ENCODE data around the gene PROK2. TPM values are rescaled to one million over a fixed set of nuclear protein-coding genes. Genes with fewer than 3 reads are reported as not detected.

The PROK2 gene
- total RNA-seq, 2 experiments from 2014 or later, result 0.23 to 0.24 TPM

DNA sequence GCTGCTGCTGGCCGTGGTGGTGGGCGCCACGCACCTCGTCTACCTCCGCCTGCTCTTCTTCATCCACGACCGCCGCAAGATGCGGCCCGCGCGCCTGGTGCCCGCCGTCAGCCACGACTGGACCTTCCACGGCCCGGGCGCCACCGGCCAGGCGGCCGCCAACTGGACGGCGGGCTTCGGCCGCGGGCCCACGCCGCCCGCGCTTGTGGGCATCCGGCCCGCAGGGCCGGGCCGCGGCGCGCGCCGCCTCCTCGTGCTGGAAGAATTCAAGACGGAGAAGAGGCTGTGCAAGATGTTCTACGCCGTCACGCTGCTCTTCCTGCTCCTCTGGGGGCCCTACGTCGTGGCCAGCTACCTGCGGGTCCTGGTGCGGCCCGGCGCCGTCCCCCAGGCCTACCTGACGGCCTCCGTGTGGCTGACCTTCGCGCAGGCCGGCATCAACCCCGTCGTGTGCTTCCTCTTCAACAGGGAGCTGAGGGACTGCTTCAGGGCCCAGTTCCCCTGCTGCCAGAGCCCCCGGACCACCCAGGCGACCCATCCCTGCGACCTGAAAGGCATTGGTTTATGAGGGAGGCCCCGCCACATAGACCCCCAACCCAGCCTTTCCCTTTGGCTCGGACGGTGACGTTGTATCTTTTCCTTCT, 30.2 kb downstream of the PROK2 start:
- CTCF ChIA-PET, result no interaction called here
- no peak overlapping the region for H3K27ac Mint-ChIP-seq
- DNase-seq, result no peak

DNA sequence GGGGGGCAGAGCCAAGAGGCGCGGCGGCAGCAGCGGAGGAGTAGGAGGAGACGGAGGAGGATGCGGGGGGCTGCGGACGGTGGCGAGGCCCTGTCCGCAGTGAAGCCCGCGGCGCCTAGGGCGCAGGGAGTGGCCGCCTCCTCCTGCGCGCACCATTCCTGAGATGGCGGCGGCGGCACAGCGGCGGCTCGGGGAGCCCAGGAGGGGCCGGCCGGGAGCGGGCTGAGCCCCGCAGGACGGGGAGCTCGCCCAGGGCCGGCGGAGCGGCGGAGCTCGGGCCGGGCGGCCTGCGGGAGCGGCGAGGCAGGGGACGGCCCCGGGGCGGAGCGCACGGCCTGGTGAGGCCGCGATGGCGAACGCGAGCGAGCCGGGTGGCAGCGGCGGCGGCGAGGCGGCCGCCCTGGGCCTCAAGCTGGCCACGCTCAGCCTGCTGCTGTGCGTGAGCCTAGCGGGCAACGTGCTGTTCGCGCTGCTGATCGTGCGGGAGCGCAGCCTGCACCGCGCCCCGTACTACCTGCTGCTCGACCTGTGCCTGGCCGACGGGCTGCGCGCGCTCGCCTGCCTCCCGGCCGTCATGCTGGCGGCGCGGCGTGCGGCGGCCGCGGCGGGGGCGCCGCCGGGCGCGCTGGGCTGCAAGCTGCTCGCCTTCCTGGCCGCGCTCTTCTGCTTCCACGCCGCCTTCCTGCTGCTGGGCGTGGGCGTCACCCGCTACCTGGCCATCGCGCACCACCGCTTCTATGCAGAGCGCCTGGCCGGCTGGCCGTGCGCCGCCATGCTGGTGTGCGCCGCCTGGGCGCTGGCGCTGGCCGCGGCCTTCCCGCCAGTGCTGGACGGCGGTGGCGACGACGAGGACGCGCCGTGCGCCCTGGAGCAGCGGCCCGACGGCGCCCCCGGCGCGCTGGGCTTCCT, 31.0 kb downstream of the PROK2 start, which contains the start of gene GPR27:
TSS of gene GPR27 (plus strand) at position 155 of the 909 bp plus-strand sequence. CDS start at position 350, 195 bp downstream.
- Mint-ChIP-seq H3K4me3 (peak within 1 kb of the TSS; percentile 45), H3K27me3 (ENCODE audit: low read depth) (peaks cover 52% of the 10 kb centered on the region), H3K36me3 (ENCODE audit: low read depth) (no peaks in the 10 kb centered on the region), H3K4me1 (ENCODE audit: low read depth) (no peaks in the 10 kb centered on the region), H3K27ac (no peak within 1 kb of the TSS), H3K9me3 (ENCODE audit: insufficient read depth) (no peaks in the 10 kb centered on the region)
- DNase-seq (no peak), ATAC-seq (peak; percentile 62)
- POLR2A ChIA-PET, result no interaction called here
- CTCF ChIA-PET, result no interaction called here

More for the DNA sequence above, 30.2 kb downstream of the PROK2 start:
- Mint-ChIP-seq H3K27me3 (ENCODE audit: low read depth) (peaks cover 54% of the 10 kb centered on the region), H3K9me3 (ENCODE audit: insufficient read depth) (no peaks in the 10 kb centered on the region), H3K4me3 (peak overlapping the region; percentile 51), H3K4me1 (ENCODE audit: low read depth) (no peaks in the 10 kb centered on the region), H3K36me3 (ENCODE audit: low read depth) (no peaks in the 10 kb centered on the region)
- POLR2A ChIA-PET, result no interaction called here
- ATAC-seq, result no peak

DNA sequence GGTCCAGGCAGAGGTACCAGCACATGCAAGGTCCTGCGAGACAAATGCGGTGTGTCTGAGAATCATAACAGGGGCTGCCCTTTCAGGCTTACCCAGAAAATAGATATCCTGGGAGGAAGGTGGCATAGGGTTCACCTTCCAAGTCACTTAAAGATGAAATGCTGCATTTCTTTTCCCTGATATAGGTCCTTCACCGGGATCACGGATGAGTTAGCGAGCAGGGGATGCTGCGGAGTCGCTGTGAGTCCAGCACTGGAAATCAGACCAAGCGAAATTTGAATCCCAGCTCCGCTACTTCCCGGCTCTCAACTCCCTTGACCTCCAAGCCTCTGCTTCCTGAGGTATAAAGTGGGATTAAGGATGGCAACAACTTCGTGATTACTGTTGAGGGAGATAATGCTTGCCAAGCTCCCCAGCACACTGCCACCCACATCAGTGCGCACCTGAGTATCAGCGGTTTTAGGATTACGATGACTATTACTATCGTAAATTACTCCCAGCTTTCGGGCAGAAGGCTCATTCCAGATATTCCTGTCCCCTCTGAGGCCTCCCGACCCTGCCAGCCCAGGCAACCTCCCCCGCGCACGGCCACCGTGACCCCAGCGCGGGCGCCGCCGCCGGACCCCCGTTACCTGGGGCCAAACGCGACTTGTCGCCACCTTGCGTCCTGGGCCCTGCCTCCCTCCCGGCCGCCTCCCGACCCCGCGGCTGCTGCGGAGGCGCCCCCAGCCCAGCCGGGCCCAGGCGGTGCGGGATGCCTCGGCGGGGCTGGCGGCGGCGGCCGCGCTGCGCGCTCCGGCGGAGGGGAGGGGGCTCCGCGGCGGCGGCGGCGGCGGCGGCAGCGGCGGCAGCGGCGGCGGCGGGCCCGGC, 31.9 kb downstream of the PROK2 start:
- no peaks in the 10 kb centered on the region for H3K4me1 Mint-ChIP-seq (ENCODE audit: low read depth)
- no peaks in the 10 kb centered on the region for H3K9me3 Mint-ChIP-seq (ENCODE audit: insufficient read depth)
- peak overlapping the region; percentile 45 for H3K4me3 Mint-ChIP-seq
- no peak for DNase-seq
- POLR2A ChIA-PET, result no interaction called here
- ATAC-seq, result peak; percentile 27
- no peaks in the 10 kb centered on the region for H3K36me3 Mint-ChIP-seq (ENCODE audit: low read depth)
- CTCF ChIA-PET, result interaction anchor here (0.8 kb wide), 1 partner anchor 23 kb away, joined by 3 read pairs; no protein-coding TSS in a partner anchor
- H3K27me3 Mint-ChIP-seq (ENCODE audit: low read depth), result peaks cover 57% of the 10 kb centered on the region
- no peak overlapping the region for H3K27ac Mint-ChIP-seq

DNA sequence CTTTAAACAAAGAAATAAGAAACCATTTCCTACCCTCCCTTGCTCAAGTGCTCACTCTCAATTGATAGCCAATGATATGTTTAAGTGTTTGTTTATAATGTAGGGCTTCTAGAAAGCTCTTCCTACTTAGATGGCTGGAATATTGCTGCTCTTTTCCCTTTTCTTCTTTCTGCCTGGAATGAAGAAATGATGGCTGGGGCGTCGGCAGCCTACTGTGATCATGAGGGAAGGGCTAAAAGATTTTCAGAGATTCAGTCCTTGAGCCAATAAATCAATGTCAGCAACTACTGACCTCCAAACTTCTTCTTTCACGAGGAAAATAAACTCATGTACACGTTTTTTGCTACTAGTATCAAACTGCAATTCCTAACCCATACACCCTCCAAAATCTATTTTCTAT, 33.3 kb downstream of the PROK2 start:
- POLR2A ChIA-PET, result no interaction called here
- Mint-ChIP-seq H3K27me3 (ENCODE audit: low read depth) (peaks cover 46% of the 10 kb centered on the region), H3K36me3 (ENCODE audit: low read depth) (no peaks in the 10 kb centered on the region), H3K4me3 (no peak overlapping the region), H3K9me3 (ENCODE audit: insufficient read depth) (no peaks in the 10 kb centered on the region), H3K4me1 (ENCODE audit: low read depth) (no peaks in the 10 kb centered on the region), H3K27ac (no peak overlapping the region)
- CTCF ChIA-PET, result interaction anchor here (1.2 kb wide), 1 partner anchor 21 kb away, joined by 5 read pairs; no protein-coding TSS in a partner anchor
- ATAC-seq (no peak), DNase-seq (no peak)

GRCh38 chr3:71744738-71745137, 40.2 kb downstream of the PROK2 start:
- H3K9me3 Mint-ChIP-seq (ENCODE audit: insufficient read depth), result peaks cover 41% of the 10 kb centered on the region
- no peaks in the 10 kb centered on the region for H3K4me1 Mint-ChIP-seq (ENCODE audit: low read depth)
- H3K27ac Mint-ChIP-seq, result no peak overlapping the region
- POLR2A ChIA-PET, result no interaction called here
- H3K36me3 Mint-ChIP-seq (ENCODE audit: low read depth), result peaks cover 10% of the 10 kb centered on the region
- peaks cover 7% of the 10 kb centered on the region for H3K27me3 Mint-ChIP-seq (ENCODE audit: low read depth)
- H3K4me3 Mint-ChIP-seq, result no peak overlapping the region
- ATAC-seq (no peak), DNase-seq (no peak)
- CTCF ChIA-PET, result interaction anchor here (0.8 kb wide), 1 partner anchor 15 kb away, joined by 5 read pairs; no protein-coding TSS in a partner anchor

GRCh38 chr3:71742621-71743020, 42.3 kb downstream of the PROK2 start:
- ChIA-PET CTCF (interaction anchor here (2.0 kb wide), 1 partner anchor 12 kb away, joined by 7 read pairs; no protein-coding TSS in a partner anchor), POLR2A (no interaction called here)
- ATAC-seq, result no peak
- H3K4me1 Mint-ChIP-seq (ENCODE audit: low read depth), result no peaks in the 10 kb centered on the region
- peaks cover 10% of the 10 kb centered on the region for H3K36me3 Mint-ChIP-seq (ENCODE audit: low read depth)
- no peak for DNase-seq
- peaks cover 45% of the 10 kb centered on the region for H3K9me3 Mint-ChIP-seq (ENCODE audit: insufficient read depth)
- peaks cover 8% of the 10 kb centered on the region for H3K27me3 Mint-ChIP-seq (ENCODE audit: low read depth)
- no peak overlapping the region for H3K27ac Mint-ChIP-seq
- no peak overlapping the region for H3K4me3 Mint-ChIP-seq

DNA sequence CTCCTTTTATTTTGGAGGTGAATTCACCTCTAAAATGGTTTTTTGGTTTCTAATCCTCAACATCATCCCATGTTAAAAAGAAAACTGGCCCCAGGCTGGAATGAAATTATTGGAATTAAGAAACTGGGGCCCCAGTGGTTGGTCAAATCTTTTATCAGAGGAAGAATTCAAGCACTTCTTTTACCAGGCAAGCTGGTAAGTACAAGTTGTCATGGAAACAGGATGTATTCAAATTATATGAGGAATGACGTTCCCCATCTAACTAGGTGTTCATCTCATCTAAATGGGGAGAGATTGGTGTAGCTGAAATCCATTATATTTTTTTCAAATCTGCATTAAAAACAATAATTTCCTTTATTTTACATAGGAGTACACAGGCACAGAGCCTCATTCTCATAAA, 50.1 kb downstream of the PROK2 start:
- no peak overlapping the region for H3K27ac Mint-ChIP-seq
- peaks cover 6% of the 10 kb centered on the region for H3K9me3 Mint-ChIP-seq (ENCODE audit: insufficient read depth)
- H3K4me3 Mint-ChIP-seq, result no peak overlapping the region
- H3K27me3 Mint-ChIP-seq (ENCODE audit: low read depth), result peaks cover 20% of the 10 kb centered on the region
- ATAC-seq (no peak), DNase-seq (no peak)
- H3K36me3 Mint-ChIP-seq (ENCODE audit: low read depth), result no peaks in the 10 kb centered on the region
- ChIA-PET POLR2A (no interaction called here), CTCF (interaction anchor here (0.6 kb wide), 1 partner anchor 118 kb away, joined by 3 read pairs; no protein-coding TSS in a partner anchor)
- peaks cover 12% of the 10 kb centered on the region for H3K4me1 Mint-ChIP-seq (ENCODE audit: low read depth)

- Mint-ChIP-seq H3K36me3 (ENCODE audit: low read depth) (no peaks in the 10 kb centered on the region), H3K27me3 (ENCODE audit: low read depth) (peaks cover 18% of the 10 kb centered on the region), H3K9me3 (ENCODE audit: insufficient read depth) (peaks cover 6% of the 10 kb centered on the region), H3K4me3 (no peak overlapping the region), H3K4me1 (ENCODE audit: low read depth) (peaks cover 24% of the 10 kb centered on the region), H3K27ac (no peak overlapping the region)
- DNase-seq, result no peak
- CTCF ChIA-PET, result interaction anchor here (0.7 to 1.6 kb wide), 4 partner anchors 22 to 126 kb away, joined by 3 to 7 read pairs (median 4); no protein-coding TSS in a partner anchor
- ATAC-seq, result no peak
- POLR2A ChIA-PET, result no interaction called here
These were observed 51.6 kb downstream of the PROK2 start for GRCh38 chr3:71733319-71733718.

DNA sequence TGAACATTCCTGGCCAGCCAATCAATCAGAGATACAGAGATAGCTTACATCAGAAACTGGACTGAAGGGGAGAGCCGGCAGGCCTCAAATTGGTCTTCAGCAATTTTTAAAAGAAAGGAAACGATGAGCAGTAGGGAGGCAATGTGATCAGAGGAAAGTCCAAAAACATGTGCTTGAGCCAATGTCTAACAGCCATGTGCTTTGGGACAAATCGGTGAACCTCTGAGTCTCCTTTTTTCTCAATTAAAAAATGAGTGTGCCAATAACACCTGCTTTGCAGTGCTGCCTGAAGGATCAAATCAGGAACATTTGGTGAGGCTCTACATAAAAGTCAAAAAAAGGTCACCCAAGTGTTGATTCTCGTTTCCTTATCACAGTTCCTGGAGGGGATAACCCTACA, 52.3 kb downstream of the PROK2 start:
- Mint-ChIP-seq H3K27ac (no peak overlapping the region), H3K27me3 (ENCODE audit: low read depth) (peaks cover 14% of the 10 kb centered on the region), H3K4me3 (no peak overlapping the region), H3K4me1 (ENCODE audit: low read depth) (peaks cover 27% of the 10 kb centered on the region), H3K36me3 (ENCODE audit: low read depth) (no peaks in the 10 kb centered on the region), H3K9me3 (ENCODE audit: insufficient read depth) (peaks cover 2% of the 10 kb centered on the region)
- DNase-seq, result no peak
- CTCF ChIA-PET, result interaction anchor here (0.7 to 1.8 kb wide), 5 partner anchors 22 to 127 kb away, joined by 3 to 7 read pairs (median 6); no protein-coding TSS in a partner anchor
- POLR2A ChIA-PET, result no interaction called here
- no peak for ATAC-seq

GRCh38 chr3:71728632-71729342, 56.2 kb downstream of the PROK2 start:
- no peak overlapping the region for H3K27ac Mint-ChIP-seq
- ChIA-PET POLR2A (no interaction called here), CTCF (interaction anchor here (0.9 to 4.9 kb wide), 15 partner anchors 9 to 1094 kb away, joined by 3 to 70 read pairs (median 7); no protein-coding TSS in a partner anchor)
- peaks cover 43% of the 10 kb centered on the region for H3K4me1 Mint-ChIP-seq (ENCODE audit: low read depth)
- H3K4me3 Mint-ChIP-seq, result no peak overlapping the region
- DNase-seq, result no peak
- no peak for ATAC-seq
- peaks cover 3% of the 10 kb centered on the region for H3K36me3 Mint-ChIP-seq (ENCODE audit: low read depth)
- peaks cover 2% of the 10 kb centered on the region for H3K27me3 Mint-ChIP-seq (ENCODE audit: low read depth)
- H3K9me3 Mint-ChIP-seq (ENCODE audit: insufficient read depth), result no peaks in the 10 kb centered on the region

DNA sequence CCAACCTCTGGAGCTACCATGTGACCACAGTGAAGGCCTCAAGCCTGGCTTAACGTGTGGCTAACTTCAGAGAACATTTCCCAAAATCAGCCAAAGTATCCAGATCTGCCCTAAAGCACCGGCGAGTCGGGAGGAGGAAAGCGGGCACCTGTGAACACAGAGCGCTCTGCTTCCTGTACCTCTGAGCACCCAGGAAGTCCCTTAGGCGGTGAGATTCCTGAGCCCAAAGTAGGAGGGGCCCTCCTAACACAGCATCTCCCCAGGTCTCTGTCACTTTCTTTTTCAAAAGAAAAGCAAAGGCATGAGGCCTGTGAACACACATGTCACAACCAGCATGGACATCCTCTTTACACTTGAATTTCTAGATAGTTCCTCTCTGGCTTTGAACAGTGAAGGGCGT, 58.8 kb downstream of the PROK2 start:
- POLR2A ChIA-PET, result no interaction called here
- Mint-ChIP-seq H3K27me3 (ENCODE audit: low read depth) (no peaks in the 10 kb centered on the region), H3K36me3 (ENCODE audit: low read depth) (peaks cover 14% of the 10 kb centered on the region), H3K4me1 (ENCODE audit: low read depth) (peaks cover 61% of the 10 kb centered on the region), H3K9me3 (ENCODE audit: insufficient read depth) (no peaks in the 10 kb centered on the region), H3K27ac (peak overlapping the region; percentile 96), H3K4me3 (peak overlapping the region; percentile 95)
- DNase-seq, result peak; percentile 66
- peak; percentile 37 for ATAC-seq
- CTCF ChIA-PET, result interaction anchor here (0.9 to 4.9 kb wide), 3 partner anchors 14 to 132 kb away, joined by 3 to 70 read pairs (median 3); no protein-coding TSS in a partner anchor

All from activated CD8-positive, alpha-beta T cell treated with anti-CD3 and anti-CD28 coated beads, Interleukin-2, amount 10 ng/mL, durations not matched to agents 7 days and 5 days (primary cell).